Endodermal cell (in vitro differentiated cells): Measurements from ENCODE around the gene TMOD1. TPM values are rescaled to one million over a fixed set of nuclear protein-coding genes. Genes with fewer than 3 reads are reported as not detected.
A peak's percentile ranks its signal among the peaks of the same experiment; 100 is the strongest.
"Not testable (repeated sequence)": the region's sequence is repeated elsewhere in the genome, so short reads cannot be mapped to it uniquely, and the experiment has no call there.

ENCODE experiments used
- DNase-seq: peaks from one replicate; pipeline ENCODE4 v3.0.0-alpha.2; 2017
- H3K27ac ChIP-seq: 2 replicates; pipeline ENCODE4 v1.5.1; 2013; ENCODE audit warnings: mild to moderate bottlenecking, low read depth, low read length, moderate library complexity
- H3K27me3 ChIP-seq: 2 replicates; pipeline ENCODE4 v1.6.1; 2013; ENCODE audit warnings: mild to moderate bottlenecking, low read length, moderate library complexity; ENCODE audit not compliant: insufficient read depth, control insufficient read depth, poor library complexity, severe bottlenecking
- H3K36me3 ChIP-seq: 2 replicates; pipeline ENCODE4 v1.7.0; 2013; ENCODE audit warnings: mild to moderate bottlenecking, low read length, moderate library complexity; ENCODE audit not compliant: control insufficient read depth, insufficient read depth
- H3K4me1 ChIP-seq: one replicate; pipeline ENCODE4 v1.7.0; 2013; ENCODE audit warnings: low read length; ENCODE audit not compliant: control insufficient read depth, insufficient read depth
- H3K4me3 ChIP-seq: 2 replicates; pipeline ENCODE4 v1.5.1; 2013; ENCODE audit warnings: mild to moderate bottlenecking, low read length, moderate library complexity
- H3K9ac ChIP-seq: 2 replicates; pipeline ENCODE4 v1.6.1; 2013; ENCODE audit warnings: mild to moderate bottlenecking, low read length, moderate library complexity; ENCODE audit not compliant: poor library complexity, severe bottlenecking; ENCODE audit errors: extremely low read depth
- H3K9me3 ChIP-seq: 2 replicates; pipeline ENCODE4 v1.6.1; 2013; ENCODE audit warnings: mild to moderate bottlenecking, low read length, moderate library complexity; ENCODE audit not compliant: control insufficient read depth
- H3K27ac Mint-ChIP-seq: 2 replicates; pipeline ENCODE4 v1.8.0; 2020; ENCODE audit warnings: mixed read lengths
- H3K27me3 Mint-ChIP-seq: 2 replicates; pipeline ENCODE4 v1.8.0; 2021; ENCODE audit warnings: mild to moderate bottlenecking, mixed read lengths; ENCODE audit not compliant: insufficient read depth
- H3K36me3 Mint-ChIP-seq: 2 replicates; pipeline ENCODE4 v1.8.0; 2020; ENCODE audit warnings: low read depth, mixed read lengths
- H3K4me1 Mint-ChIP-seq: 2 replicates; pipeline ENCODE4 v1.8.0; 2020; ENCODE audit warnings: mixed read lengths
- H3K4me3 Mint-ChIP-seq: 2 replicates; pipeline ENCODE4 v1.8.0; 2020; ENCODE audit warnings: mild to moderate bottlenecking, moderate library complexity, mixed read lengths
- H3K9me3 Mint-ChIP-seq: 2 replicates; pipeline ENCODE4 v1.8.0; 2020; ENCODE audit warnings: mild to moderate bottlenecking, mixed read lengths
- WGBS, 2 experiments: methylation state at CpG; one replicate each; pipeline versions ENCODE4 v1.1.5 to v1.1.7; 2013; ENCODE audit warnings: missing lambda C conversion rate in 2 of 2, mixed read lengths in 1 of 2; ENCODE audit not compliant: insufficient coverage in 1 of 2, insufficient read length in 1 of 2; 5-methylcytosine and 5-hydroxymethylcytosine counted together
- long read RNA-seq, 4 experiments: library from polyadenylated mRNA in 2 of 4; library from RNA in 1 of 4; library from capped mRNA in 1 of 4; stranded (forward) in 3 of 4; unstranded in 1 of 4; transcript quantifications; one replicate each; pipeline ENCODE4 v2.0.0, GENCODE V29; 2020 to 2021; ENCODE audit warnings: inconsistent platforms in 1 of 4
- polyA plus RNA-seq, 2 experiments: library from polyadenylated mRNA; stranded (reverse); fragments of 50-300 nt; gene quantifications; one replicate each; pipeline ENCODE4 v1.2.3, GENCODE V29; 2013
- total RNA-seq, 2 donors: library from RNA; stranded (reverse); fragmentation: NEBNext Ultra II Directional in 1 of 2; extraction: Animal tissue kit (Norgen Biotek cat#: 25700) in 1 of 2; gene quantifications; 2 replicates in 1 of 2; 3 replicates in 1 of 2; pipeline ENCODE4 v1.2.1, GENCODE V29; 2021
- TF ChIP-seq, protein P1 (sequence below): fragments of 200-600 bp; sonication (generic); conservative IDR thresholded peaks from 2 replicates; pipeline ENCODE4 v1.5.0; 2021; ENCODE audit warnings: antibody characterized with exemption, mild to moderate bottlenecking

The TMOD1 gene
- 1 to 10 TPM; 3.6 to 7.1 TPM for total RNA-seq
- polyA plus RNA-seq (2013, experiment 1 of 2) = 1.9 TPM
- polyA plus RNA-seq (2013, experiment 2 of 2) = 2.6 TPM
- long read RNA-seq, experiment 1, partial matches to known transcripts = 1 of 6 reads
- long read RNA-seq, experiment 1, other reads (novel, unspliced or antisense) = 2 of 6 reads
- long read RNA-seq, experiment 2, transcript TMOD1-201 (10 exons, 3,343 nt) = major isoform, 15 of 18 reads
- long read RNA-seq, experiment 2, partial matches to known transcripts = 0 of 18 reads
- long read RNA-seq, experiment 2, other reads (novel, unspliced or antisense) = 3 of 18 reads
- long read RNA-seq, experiment 3, transcript TMOD1-201 (10 exons, 3,343 nt) = major isoform, 77 of 83 reads
- long read RNA-seq, experiment 3, partial matches to known transcripts = 0 of 83 reads
- long read RNA-seq, experiment 3, other reads (novel, unspliced or antisense) = 6 of 83 reads
- long read RNA-seq, experiment 4, partial matches to known transcripts = 1 of 1 reads
- long read RNA-seq, experiment 4, other reads (novel, unspliced or antisense) = 0 of 1 reads

DNA sequence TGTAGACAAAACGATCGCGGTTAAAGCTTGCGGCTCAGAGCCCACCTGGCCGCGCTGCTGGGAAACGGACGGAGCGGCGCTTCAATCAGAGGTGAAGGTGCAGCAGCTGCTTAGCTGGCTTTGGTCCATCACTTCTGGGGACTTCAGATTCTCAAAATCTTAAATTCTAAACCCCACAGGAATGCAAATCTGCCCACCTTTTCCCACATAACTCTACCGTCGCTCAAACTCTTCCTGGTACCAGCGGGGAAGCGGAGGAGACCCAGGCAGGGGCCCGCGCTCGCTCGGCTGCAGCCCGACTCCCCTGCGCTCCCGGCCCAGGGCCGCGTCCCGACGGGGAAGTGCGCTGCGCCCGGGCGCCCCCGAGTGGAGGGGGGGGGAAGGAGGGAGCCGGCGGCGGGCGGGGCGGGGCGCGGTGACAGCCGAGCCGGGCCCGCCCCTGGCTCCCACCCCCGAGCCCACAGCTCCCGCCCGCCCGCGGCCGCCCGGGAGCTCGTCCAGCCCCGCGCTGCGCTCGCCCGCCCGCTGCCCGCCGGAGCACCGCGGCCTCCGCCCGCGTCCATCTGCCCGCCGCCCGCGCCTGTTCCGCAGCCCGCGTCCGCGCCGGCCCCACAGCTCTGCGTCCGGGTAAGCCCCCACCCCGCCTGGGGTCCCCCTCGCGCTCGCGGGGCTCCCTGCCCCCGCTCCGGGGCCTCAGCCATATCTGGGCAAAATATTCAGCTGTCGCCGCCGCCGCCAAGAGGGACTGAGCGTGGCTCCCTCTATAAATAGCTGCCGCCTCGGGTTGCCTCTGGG, at the start of gene TMOD1:
Gene TMOD1 (plus strand): TSS at position 490 of the 795 bp plus-strand sequence. CDS start 22,523 bp downstream, outside the sequence.
- no peaks in the 10 kb centered on the region for H3K4me1 ChIP-seq
- TF ChIP-seq, protein P1, sequence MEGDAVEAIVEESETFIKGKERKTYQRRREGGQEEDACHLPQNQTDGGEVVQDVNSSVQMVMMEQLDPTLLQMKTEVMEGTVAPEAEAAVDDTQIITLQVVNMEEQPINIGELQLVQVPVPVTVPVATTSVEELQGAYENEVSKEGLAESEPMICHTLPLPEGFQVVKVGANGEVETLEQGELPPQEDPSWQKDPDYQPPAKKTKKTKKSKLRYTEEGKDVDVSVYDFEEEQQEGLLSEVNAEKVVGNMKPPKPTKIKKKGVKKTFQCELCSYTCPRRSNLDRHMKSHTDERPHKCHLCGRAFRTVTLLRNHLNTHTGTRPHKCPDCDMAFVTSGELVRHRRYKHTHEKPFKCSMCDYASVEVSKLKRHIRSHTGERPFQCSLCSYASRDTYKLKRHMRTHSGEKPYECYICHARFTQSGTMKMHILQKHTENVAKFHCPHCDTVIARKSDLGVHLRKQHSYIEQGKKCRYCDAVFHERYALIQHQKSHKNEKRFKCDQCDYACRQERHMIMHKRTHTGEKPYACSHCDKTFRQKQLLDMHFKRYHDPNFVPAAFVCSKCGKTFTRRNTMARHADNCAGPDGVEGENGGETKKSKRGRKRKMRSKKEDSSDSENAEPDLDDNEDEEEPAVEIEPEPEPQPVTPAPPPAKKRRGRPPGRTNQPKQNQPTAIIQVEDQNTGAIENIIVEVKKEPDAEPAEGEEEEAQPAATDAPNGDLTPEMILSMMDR = peak; percentile 19
- peak within 1 kb of the TSS; percentile 64 for H3K4me3 Mint-ChIP-seq
- peak; percentile 87 for DNase-seq
- H3K36me3 ChIP-seq = peaks cover 11% of the 10 kb centered on the region
- H3K9me3 Mint-ChIP-seq = peaks cover 20% of the 10 kb centered on the region
- peaks cover 47% of the 10 kb centered on the region for H3K27me3 ChIP-seq
- H3K27ac ChIP-seq = no peak within 1 kb of the TSS
- H3K27me3 Mint-ChIP-seq = peaks cover 61% of the 10 kb centered on the region
- no peak within 1 kb of the TSS for H3K9ac ChIP-seq
- no peak within 1 kb of the TSS for H3K27ac Mint-ChIP-seq
- H3K4me3 ChIP-seq = peak within 1 kb of the TSS; percentile 82
- peaks cover 3% of the 10 kb centered on the region for H3K4me1 Mint-ChIP-seq
- peaks cover 11% of the 10 kb centered on the region for H3K9me3 ChIP-seq
- WGBS, 2 experiments = 0 to 1% methylated on average over 45 to 80 of the region's 87 CpGs
- peaks cover 12% of the 10 kb centered on the region for H3K36me3 Mint-ChIP-seq

DNA sequence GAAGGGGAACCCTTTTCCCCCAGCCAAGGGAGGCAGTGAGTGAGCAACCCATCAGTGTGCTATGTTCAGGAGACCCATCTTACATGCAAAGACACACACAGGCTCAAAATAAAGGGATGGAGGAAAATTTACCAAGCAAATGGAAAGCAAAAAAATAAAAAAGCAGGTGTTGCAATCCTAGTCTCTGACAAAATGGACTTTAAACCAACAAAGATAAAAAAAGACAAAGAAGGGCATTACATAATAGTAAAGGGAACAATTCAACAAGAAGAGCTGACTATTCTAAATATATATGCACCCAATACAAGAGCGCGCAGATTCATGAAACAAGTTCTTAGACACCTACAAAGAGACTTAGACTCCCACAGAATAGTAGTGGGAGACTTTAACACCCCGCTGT, 47.9 kb upstream of the TMOD1 start:
- H3K4me3 Mint-ChIP-seq, H3K4me1 ChIP-seq, H3K9me3 Mint-ChIP-seq, H3K27ac Mint-ChIP-seq, H3K4me1 Mint-ChIP-seq, H3K27me3 Mint-ChIP-seq, DNase-seq, H3K9me3 ChIP-seq, H3K27ac ChIP-seq, H3K4me3 ChIP-seq, H3K27me3 ChIP-seq, H3K9ac ChIP-seq: not testable (repeated sequence)
- peaks cover 59% of the 10 kb centered on the region for H3K36me3 Mint-ChIP-seq
- H3K36me3 ChIP-seq = peaks cover 31% of the 10 kb centered on the region
- WGBS, 2 experiments = 99 to 100% methylated on average over 1 to 3 of the region's 3 CpGs

DNA sequence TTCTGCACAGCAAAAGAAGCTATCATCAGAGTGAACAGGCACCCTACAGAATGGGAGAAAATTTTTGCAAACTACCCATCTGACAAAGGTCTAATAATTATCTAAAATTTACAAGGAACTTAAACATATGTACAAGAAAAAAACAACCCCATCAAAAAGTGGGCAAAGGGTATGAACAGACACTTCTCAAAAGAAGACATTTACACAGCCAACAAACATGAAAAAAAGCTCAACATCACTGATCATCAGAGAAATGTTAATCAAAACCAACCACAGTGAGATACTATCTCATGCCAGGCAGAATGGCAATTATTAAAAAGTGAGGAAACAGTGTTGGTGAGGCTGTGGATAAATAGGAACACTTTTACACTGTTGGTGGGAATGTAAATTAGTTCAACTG, 44.6 kb upstream of the TMOD1 start:
- not testable (repeated sequence) for H3K4me1 Mint-ChIP-seq, DNase-seq, H3K9ac ChIP-seq, H3K9me3 Mint-ChIP-seq, H3K4me3 ChIP-seq, H3K27ac ChIP-seq, H3K4me1 ChIP-seq, H3K27me3 Mint-ChIP-seq, H3K4me3 Mint-ChIP-seq, H3K27me3 ChIP-seq, H3K27ac Mint-ChIP-seq, H3K9me3 ChIP-seq
- H3K36me3 ChIP-seq = peaks cover 24% of the 10 kb centered on the region
- H3K36me3 Mint-ChIP-seq = peaks cover 57% of the 10 kb centered on the region

GRCh38 chr9:97459326-97459725, 42.1 kb upstream of the TMOD1 start:
- H3K4me1 ChIP-seq = no peaks in the 10 kb centered on the region
- Mint-ChIP-seq H3K9me3 (peaks cover 2% of the 10 kb centered on the region), H3K27me3 (no peaks in the 10 kb centered on the region), H3K4me1 (peaks cover 6% of the 10 kb centered on the region), H3K4me3 (no peak overlapping the region), H3K27ac (no peak overlapping the region), H3K36me3 (peaks cover 49% of the 10 kb centered on the region)
- DNase-seq = no peak
- H3K9me3 ChIP-seq = peaks cover 9% of the 10 kb centered on the region
- H3K27me3 ChIP-seq = no peaks in the 10 kb centered on the region
- peaks cover 34% of the 10 kb centered on the region for H3K36me3 ChIP-seq
- TF ChIP-seq, protein P1 = no peak
- no peak overlapping the region for H3K4me3 ChIP-seq
- H3K9ac ChIP-seq = no peak overlapping the region
- no peak overlapping the region for H3K27ac ChIP-seq
